ENCODE measurements around the gene KLHL1.

The KLHL1 gene

GRCh38 chr13:69857183-69857821 lies 250.9 kb downstream of the KLHL1 start:
- DNase-seq: peak; percentile 7

DNA sequence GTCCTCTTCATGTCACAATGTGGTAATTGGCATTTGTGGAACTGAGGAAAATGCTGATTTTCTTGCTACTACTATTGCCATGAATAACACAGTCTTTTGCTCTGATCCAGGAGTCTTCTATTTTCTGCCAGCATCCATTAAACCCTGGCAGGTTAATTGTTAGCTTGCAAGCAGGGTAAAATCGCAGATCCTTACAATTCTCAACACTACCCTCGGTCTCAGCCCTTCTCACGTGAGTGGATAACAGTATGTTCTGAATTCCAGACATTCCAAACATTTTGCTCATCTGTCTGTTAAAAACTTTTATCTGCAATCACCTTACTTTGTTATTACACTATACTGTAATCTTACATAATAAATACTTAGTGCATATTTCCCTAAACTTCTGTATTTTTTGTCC lies 251.9 kb downstream of the KLHL1 start:
- no peak for DNase-seq

DNA sequence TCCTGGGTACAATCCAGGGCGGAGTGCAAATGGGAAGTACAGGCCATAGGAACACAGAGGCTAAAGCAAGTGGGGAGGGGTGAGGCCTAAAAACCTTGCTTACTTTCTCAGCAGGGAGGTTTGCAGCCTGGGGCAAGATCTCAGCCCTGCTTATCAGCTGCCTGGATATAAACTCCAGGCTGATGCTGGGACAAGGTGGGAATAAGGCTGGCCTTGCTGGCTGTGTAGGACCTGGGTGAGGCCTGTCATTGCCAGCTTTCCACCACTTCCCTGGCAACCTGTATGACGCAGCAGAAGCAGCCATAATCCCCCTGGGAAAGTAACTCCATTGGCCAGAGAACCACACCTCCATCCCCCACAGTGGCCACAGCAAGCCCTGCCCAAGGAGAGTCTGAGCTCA lies 279.7 kb downstream of the KLHL1 start:
- DNase-seq: no peak

DNA sequence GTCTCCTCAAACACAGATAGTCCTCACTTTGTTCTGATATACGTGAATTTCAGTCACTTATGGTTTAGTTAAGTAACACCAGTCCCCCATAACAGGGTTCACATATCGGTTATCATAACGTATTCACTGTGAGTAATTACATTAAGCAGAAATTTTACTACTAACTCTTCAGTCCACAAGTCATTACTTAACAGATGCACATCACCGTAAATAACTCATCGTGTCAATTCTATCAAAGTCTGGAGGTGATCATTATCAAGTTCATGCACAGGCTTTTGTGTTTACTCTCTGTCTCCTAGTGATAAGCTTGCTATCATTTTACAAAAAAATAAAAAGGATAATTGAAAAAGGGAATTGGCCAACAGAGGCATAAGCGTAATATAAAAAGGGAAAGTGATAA lies 288.1 kb downstream of the KLHL1 start:
- DNase-seq: no peak

- DNase-seq: no peak
Measured at GRCh38 chr13:69817333-69817869, 290.9 kb downstream of the KLHL1 start.

DNA sequence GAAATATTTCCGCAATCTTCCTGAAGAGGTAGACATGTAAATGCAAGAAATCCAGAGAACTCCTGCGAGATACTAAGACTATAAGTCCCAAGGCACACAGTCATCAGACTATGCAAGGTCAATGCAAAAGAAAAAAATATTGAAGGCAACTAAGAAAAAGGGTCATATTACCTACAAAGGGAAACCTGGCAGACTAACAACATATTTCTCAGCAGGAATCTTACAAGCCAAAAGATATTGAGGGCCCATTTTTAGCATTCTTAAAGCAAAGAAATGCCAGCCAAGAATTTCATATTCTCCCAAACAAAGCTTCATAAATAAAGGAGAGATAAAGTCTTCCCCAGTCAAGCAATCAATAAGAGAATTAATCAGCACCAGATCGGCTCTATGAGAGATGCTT lies 299.1 kb downstream of the KLHL1 start:
- no peak for DNase-seq

DNA sequence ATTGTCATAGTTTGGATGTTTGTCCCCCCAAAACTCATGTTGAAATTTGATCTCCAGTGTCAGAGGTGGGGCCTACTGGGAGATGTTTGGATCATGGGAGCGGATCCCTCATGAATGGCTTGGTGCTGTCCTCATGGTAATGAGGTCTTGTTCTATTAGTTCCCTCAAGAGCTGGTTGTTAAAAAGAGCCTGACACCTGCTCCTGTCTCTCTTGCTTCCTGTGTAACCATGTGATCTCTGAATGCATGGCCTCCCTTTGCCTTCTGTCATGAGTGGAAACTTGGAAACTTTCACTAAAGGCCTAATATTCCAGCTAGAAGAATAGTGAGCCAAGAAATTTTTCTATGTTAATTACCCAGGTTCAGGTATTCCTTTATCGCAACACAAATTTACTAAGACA lies 312.0 kb downstream of the KLHL1 start:
- no peak for DNase-seq

GRCh38 chr13:69793783-69794453 lies 314.3 kb downstream of the KLHL1 start:
- no peak for DNase-seq

DNA sequence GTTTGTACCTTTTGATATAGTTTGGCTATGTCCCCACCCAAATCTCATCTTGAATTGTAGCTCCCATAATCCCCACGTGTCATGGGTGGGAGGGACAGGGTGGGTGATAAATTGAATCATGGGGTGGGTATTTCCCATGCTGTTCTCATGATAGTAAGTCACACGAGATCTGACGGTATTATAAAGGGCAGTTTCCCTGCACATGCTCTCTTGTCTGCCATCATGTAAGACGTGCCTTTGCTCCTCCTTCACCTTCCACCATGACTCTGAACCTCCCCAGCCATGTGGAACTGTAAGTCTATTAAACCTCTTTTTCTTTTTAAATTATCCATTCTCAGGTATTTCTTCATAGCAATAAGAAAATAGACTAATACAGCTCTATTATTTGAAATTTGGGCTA lies 331.3 kb downstream of the KLHL1 start:
- no peak for DNase-seq

DNA sequence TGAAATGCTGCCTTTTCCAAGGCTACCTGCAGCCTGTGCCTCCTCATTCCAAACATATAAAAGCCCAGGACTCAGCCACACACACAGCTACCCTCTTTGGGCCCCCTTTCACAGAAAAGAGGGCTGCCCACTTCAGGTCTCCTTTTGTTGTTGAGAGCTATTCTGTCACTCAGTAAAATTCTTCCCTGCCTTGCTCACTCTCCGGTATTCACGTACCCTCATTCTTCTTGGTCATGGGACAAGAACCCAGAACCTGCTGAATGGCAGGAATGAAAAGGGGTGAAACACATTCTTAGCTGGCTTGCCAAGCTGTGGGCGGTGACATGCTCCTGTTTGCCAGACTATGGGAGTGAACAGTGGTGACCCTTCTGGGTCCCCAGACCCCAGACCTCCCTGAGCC lies 338.6 kb downstream of the KLHL1 start:
- no peak for DNase-seq

GRCh38 chr13:69761581-69761980 lies 346.7 kb downstream of the KLHL1 start:
- no peak for DNase-seq

- DNase-seq: peak; percentile 20
Measured at GRCh38 chr13:69755101-69755500, 353.2 kb downstream of the KLHL1 start.

- no peak for DNase-seq
Measured at GRCh38 chr13:69751259-69751658, 357.0 kb downstream of the KLHL1 start.

DNA sequence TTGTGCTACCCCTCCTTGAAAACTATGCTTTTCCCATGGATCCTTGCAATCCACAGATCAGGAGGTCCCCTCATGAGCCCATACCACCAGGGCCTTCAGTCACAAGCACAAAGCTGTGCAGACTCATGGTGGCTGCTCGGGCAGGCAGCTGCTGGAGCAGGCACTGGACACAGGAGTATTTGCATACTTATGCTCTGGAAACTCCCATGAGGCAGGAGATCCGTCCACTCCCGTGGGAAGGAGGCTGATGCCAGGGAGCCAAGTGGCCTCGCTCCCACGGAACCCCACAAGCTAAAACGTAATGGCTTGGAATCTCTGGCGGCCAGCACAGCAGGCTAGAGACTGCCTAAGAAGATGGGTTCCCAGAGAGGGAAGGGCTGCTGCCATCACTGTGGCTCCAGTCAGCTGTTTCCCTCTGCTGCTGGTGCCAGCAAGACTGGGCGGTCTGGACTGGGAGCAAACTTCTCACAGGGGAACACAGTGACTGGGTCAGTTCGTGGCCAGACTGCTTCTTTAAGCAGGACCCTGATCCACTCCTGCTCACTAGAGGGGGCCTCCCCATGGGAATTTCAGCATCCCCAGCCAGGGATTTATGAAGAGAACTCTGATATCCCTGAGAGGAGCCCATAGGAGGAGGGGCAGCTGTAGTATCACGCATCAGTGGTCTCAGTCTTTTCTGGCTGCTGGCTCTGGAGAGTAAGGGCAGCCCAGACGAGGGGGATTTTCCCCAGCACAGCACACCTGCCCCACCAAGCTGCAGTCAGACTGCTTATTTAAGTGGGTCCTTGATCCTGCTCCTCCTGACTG lies 370.9 kb downstream of the KLHL1 start:
- no peak for DNase-seq

DNA sequence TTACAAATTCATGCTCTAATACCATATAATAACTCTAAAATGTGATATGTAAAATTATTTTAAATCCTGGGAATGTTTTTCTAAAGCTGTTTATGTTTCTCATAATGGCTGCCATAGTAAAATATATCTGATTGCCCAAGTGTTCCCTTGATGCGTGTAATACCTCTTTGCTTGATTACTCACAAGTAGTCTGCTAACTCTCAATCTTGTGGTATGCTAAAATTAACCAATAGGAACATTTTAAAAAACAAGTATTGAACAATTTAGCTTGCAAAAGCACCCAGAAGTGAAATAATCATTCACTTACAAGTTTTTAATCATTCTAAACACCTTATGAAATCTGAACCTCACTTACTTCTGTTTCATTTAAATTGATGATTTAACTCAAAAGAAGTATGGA lies 386.6 kb downstream of the KLHL1 start:
- no peak for DNase-seq

DNA sequence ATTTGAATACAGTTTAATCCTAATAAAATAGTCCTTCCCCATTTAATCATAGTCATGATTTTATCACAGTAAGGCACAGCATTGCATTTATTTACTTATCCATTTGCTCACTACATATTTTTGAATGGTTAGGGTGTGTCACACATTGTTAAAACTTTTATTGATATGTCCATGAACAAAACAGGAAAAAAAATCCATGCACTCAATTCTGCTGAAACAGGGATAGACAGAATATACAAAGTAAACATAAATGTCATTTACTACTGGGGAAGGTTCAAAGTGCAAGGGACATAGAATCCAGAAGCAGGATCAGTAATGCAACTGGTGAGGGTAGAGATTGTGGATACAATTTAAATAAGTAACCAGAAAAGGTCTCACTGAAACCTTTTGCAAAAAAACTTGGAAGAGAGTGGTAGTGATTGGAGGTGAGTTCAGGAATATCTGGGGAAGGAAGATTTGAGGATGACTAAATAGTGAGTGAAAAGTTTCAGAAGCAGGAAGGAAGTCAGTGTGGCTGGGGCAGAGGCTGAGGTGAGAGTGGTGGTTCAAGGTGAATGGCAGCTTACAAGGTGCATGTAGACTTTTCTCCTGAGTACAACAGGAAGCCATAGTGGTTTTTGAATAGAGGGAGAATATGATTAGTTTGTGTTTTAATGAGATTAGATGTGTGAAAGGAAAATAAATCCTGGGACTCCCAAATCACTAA lies 387.8 kb downstream of the KLHL1 start:
- DNase-seq: no peak

DNA sequence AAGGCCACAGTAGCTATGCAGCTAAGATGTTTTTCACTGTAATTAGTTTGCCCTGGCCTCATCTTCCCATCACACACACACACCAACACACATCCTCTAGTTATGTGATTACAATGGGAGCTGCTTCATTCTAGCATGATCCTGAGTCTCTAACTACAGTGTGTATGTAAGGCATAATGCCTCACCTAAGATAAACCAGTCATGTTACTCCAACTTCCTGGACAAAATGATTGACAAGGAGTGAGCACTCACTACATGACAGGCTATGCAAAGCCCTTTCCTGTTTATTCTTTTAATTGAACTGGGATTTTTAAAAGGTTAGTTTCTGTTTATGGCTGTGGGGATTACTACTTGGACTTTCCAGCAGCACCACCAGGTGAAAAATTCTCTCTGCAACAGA lies 401.4 kb downstream of the KLHL1 start:
- no peak for DNase-seq

DNA sequence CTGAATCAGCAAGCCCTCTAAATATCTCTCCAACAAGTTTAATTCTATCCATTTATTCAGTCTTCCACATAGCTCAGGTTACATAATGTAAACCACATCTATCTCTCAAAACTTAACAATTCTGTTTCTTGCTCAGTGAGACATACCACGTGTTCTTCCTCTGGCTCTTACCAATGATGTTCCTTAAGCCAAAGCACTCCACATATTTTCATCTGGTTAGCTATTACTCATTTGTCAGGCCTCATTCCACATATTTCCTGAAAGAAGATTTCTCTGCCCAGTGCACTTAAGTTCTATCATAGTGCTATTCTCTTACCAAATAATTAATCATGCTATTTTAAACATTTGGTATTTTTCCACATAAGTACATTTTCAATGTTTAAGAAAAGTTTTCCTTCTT lies 403.9 kb downstream of the KLHL1 start:
- no peak for DNase-seq

- no peak for DNase-seq
Measured at GRCh38 chr13:69690999-69691398, 417.3 kb downstream of the KLHL1 start.

GRCh38 chr13:69683921-69684686 lies 424.1 kb downstream of the KLHL1 start:
- DNase-seq: no peak

DNA sequence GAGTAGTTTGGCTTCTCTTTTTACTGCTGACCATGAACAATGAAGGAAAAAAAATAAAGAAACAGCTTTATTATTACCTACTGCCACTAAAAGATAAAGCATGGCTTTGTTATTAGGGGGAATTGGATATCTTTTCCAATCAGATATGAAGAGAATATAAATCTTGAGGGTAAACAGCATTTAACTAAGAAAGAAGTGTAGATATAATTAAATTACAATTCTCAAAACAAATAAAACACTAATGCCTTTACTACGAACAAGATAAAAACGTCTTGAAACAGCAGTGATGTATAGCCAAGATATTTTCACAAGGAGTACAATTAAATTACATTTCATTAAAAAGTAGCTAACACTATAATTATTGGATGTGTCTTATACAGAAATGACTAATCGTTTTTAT lies 426.5 kb downstream of the KLHL1 start:
- no peak for DNase-seq

DNA sequence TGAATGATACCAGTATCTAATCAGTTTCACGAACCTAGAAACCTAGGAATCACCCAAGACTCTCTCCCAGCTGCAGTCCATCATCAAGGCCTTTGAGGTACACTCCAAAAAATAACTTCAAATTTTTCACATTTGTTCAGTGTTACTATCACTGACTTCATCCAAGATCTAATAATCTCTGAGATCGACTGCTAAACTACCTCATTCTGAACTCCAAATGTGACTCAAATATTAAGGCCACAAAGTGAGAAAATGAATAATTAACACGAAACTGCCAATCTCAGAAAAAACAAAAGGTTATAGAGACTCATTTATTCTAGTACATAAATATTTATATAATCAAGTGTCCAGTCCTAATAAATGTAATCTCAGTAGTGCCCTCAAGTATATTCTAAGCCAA lies 430.9 kb downstream of the KLHL1 start:
- no peak for DNase-seq
